ENCODE results near the gene HILPDA. TPM values are rescaled to one million over a fixed set of nuclear protein-coding genes. Genes with fewer than 3 reads are reported as not detected.
A peak's percentile ranks its signal among the peaks of the same experiment; 100 is the strongest.

Gene HILPDA
- total and polyA plus RNA-seq, 7 donors = 1.9 to 9.7 (median 4.1) TPM

DNA sequence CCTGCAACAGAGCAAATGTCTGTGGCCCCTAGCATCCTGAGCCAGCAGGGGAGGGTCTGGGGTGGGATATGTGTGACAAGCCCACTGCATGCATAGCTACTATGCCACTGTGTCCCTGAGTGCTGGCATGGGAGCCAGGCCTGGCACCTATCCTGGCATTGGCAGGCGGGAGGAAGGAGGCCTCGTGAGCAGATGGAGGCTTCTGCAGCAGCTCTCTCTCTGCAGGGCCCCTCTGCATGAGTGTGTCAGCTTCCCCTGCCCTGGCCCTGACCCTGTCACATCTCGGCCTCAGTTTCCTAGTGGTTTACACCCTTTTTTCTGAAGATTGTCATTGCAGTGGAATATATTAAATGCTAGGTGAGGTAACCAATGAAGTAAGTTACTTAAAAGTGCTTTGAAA is 32.8 kb upstream of the HILPDA start:
- Histone ChIP-seq H3K4me1 (no peaks in the 10 kb centered on the region), H3K4me3 (no peak overlapping the region), H3K9me3 (no peaks in the 10 kb centered on the region), H3K36me3 (ENCODE audit: insufficient read depth in 1 of 2, low read depth in 1 of 2) (no peaks in the 10 kb centered on the region), H3K27me3 (ENCODE audit: insufficient read depth in 3 of 3, low read length in 2 of 3) (no peaks in the 10 kb centered on the region), H3K27ac (no peak overlapping the region)
- TF ChIP-seq, protein P1, sequence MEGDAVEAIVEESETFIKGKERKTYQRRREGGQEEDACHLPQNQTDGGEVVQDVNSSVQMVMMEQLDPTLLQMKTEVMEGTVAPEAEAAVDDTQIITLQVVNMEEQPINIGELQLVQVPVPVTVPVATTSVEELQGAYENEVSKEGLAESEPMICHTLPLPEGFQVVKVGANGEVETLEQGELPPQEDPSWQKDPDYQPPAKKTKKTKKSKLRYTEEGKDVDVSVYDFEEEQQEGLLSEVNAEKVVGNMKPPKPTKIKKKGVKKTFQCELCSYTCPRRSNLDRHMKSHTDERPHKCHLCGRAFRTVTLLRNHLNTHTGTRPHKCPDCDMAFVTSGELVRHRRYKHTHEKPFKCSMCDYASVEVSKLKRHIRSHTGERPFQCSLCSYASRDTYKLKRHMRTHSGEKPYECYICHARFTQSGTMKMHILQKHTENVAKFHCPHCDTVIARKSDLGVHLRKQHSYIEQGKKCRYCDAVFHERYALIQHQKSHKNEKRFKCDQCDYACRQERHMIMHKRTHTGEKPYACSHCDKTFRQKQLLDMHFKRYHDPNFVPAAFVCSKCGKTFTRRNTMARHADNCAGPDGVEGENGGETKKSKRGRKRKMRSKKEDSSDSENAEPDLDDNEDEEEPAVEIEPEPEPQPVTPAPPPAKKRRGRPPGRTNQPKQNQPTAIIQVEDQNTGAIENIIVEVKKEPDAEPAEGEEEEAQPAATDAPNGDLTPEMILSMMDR (IDR thresholded peaks at IDR 0.05) = no peak
- ATAC-seq = peak in 2 of 4 donors; percentile 18 to 31
- DNase-seq = no peak
- 28 to 42% (median 32%) methylated on average over 3 of the region's 3 CpGs for WGBS, 3 donors
- intact Hi-C loops (cut with DNase I) = no loop called here

DNA sequence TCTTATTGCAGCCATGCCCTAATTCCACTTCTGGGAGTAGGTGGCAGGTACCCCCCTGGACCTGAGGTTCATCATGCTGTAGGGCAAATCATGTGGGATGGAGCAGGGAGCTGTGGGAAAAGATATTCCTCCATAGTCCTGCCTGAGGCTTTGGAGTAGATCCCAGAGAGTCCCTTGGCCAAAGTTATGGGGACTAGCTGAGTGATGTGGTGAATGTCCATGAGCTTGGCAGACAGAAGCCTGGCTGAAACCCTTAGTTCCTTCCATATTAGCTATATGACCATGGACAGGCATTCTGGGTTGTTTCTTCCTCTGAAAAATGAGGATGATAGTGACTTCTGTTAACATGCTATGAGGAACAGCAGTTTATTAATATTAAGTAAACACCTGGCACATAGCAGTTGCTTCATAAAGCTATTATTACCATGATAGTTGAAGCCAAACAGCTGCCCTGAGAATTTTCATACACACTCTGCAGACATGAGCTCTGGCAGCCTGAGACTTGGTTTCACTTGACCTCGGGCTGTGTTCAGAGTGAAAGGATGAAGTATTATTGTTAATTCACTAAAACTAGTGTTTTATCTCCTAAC is 30.9 kb upstream of the HILPDA start:
- TF ChIP-seq, protein P1 (IDR thresholded peaks at IDR 0.05) = no peak
- Histone ChIP-seq H3K4me1 (no peaks in the 10 kb centered on the region), H3K27ac (no peak overlapping the region), H3K9me3 (no peaks in the 10 kb centered on the region), H3K36me3 (ENCODE audit: insufficient read depth in 1 of 2, low read depth in 1 of 2) (no peaks in the 10 kb centered on the region), H3K27me3 (ENCODE audit: insufficient read depth in 3 of 3, low read length in 2 of 3) (peaks cover 0 to 3% (median 0%) of the 10 kb centered on the region in 3 donors), H3K4me3 (no peak overlapping the region)
- WGBS, 3 donors = 24 to 32% (median 32%) methylated on average over 1 of the region's 1 CpG
- DNase-seq = no peak
- intact Hi-C loops (cut with DNase I) = no loop called here
- ATAC-seq = peak in 1 of 4 donors; percentile 42

DNA sequence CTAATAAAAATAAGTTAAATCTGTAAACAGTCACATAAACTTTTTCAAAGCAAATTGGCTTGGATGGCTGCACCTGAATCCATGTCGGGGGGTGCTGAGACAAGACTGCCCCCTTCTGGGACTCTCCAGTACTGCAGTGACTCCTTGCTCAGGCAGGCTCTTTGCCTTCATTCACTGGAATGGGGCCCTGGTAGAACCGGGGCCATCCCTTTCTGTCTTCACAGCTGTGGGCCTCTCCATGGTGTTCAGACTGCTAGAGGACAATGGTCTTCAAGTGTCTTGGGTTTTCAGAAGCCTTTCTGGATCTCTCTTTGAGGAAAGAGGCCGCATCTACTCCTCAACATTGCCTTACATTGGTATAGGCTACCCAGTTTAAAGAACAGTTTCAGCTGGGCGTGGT is 29.8 kb upstream of the HILPDA start:
- ATAC-seq (peak; percentile 63 to 74 (median 70)), DNase-seq (peak; percentile 58 to 69)
- no peaks in the 10 kb centered on the region for H3K36me3 ChIP-seq (ENCODE audit: insufficient read depth in 1 of 2, low read depth in 1 of 2)
- no peak overlapping the region for H3K27ac ChIP-seq
- 41 to 47% (median 45%) methylated on average over 4 of the region's 4 CpGs for WGBS, 3 donors
- H3K4me3 ChIP-seq = no peak overlapping the region
- TF ChIP-seq, protein P1 (IDR thresholded peaks at IDR 0.05) = peak; percentile 82
- H3K4me1 ChIP-seq = no peaks in the 10 kb centered on the region
- peaks cover 0 to 6% (median 0%) of the 10 kb centered on the region in 3 donors for H3K27me3 ChIP-seq (ENCODE audit: insufficient read depth in 3 of 3, low read length in 2 of 3)
- no peaks in the 10 kb centered on the region for H3K9me3 ChIP-seq
- intact Hi-C loops (cut with DNase I) = loop anchor here in 1 of 2 donors (1.0 kb wide), 1 partner anchor 28 kb away; no protein-coding TSS in a partner anchor

DNA sequence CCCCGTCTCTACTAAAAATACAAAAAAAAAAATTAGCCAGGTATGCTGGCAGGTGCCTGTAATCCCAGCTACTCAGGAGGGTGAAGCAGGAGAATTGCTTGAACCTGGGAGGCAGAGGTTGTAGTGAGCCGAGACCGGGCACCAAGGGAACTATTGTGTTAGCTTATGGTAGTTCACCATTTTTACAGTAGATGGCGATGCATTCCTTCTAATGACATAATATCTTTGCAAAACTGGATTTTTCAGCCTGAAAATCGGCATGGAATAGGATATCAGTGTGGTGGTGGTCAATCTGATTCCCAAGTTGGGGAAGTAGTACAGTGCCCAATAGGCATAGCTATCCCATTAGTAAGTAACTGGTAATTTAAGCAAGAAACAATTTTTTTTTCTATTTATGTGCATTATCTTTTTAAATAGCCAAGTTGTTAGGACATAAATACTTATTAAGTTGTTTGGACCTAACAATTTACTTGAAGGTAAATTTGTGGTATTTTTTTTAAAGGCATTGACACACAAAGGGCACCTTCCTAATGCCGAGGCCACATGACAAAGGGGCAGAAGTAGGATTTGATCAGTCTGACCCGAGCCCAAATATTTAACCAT is 28.3 kb upstream of the HILPDA start:
- intact Hi-C loops (cut with DNase I) = loop anchor here in 1 of 2 donors (1.0 kb wide), 1 partner anchor 34 kb away; no protein-coding TSS in a partner anchor
- DNase-seq (no peak), ATAC-seq (peak; percentile 57 to 86 (median 73))

More for the DNA sequence above, 28.3 kb upstream of the HILPDA start:
- peaks cover 0 to 6% (median 0%) of the 10 kb centered on the region in 3 donors for H3K27me3 ChIP-seq (ENCODE audit: insufficient read depth in 3 of 3, low read length in 2 of 3)
- H3K27ac ChIP-seq = no peak overlapping the region
- 11 to 19% (median 15%) methylated on average over 7 of the region's 7 CpGs for WGBS, 3 donors
- no peak overlapping the region for H3K4me3 ChIP-seq
- TF ChIP-seq, protein P1 (IDR thresholded peaks at IDR 0.05) = peak; percentile 84
- no peaks in the 10 kb centered on the region for H3K4me1 ChIP-seq
- no peaks in the 10 kb centered on the region for H3K9me3 ChIP-seq
- H3K36me3 ChIP-seq (ENCODE audit: insufficient read depth in 1 of 2, low read depth in 1 of 2) = no peaks in the 10 kb centered on the region

All from psoas muscle (tissue), 8 donors.